Endothelial cell of umbilical vein (primary cell): Measurements from ENCODE around the gene GATA2. TPM values are rescaled to one million over a fixed set of nuclear protein-coding genes. Genes with fewer than 3 reads are reported as not detected.

Experiments used
- BruUV-seq: library from RNA; stranded (reverse); fragments of 400-500 nt; replicated peaks from 2 replicates; lab custom pipeline; 2021; lab: Mats Ljungman, UMichigan
- CTCF ChIA-PET: fragments of 300-600, 350-600 bp; sonication (Branson Sonifier 250); formaldehyde crosslinking; loops from one replicate; lab custom pipeline; 2021; ENCODE audit warnings: antibody characterized with exemption, inconsistent platforms; lab: Charles Lee
- POLR2A ChIA-PET: fragments of 300-600, 350-600 bp; sonication (Branson Sonifier 250); formaldehyde crosslinking; loops from one replicate; lab custom pipeline; 2021; ENCODE audit warnings: antibody characterized with exemption, inconsistent platforms; lab: Charles Lee
- DNase-seq: peaks from one replicate; pipeline ENCODE4 v3.0.0-alpha.2; 2011; ENCODE audit warnings: low read depth, low spot score
- FAIRE-seq: peaks from 2 replicates; lab custom pipeline; 2011; peaks lifted over from hg19 to GRCh38; lab: Jason Lieb, UNC
- H2AFZ ChIP-seq: 2 replicates; pipeline ENCODE4 v1.6.0; 2012; ENCODE audit warnings: low read depth, low read length, control low read depth, inconsistent platforms
- H3K27ac ChIP-seq: 2 replicates; pipeline ENCODE4 v1.5.1; 2011; ENCODE audit warnings: low read depth, mild to moderate bottlenecking, control low read depth, low read length, moderate library complexity; ENCODE audit not compliant: insufficient read depth
- H3K27me3 ChIP-seq, 2 experiments: 2 replicates each; pipeline versions ENCODE4 v1.6.0 to v1.6.1; 2011; ENCODE audit warnings: low read length in 2 of 2, mixed read lengths in 1 of 2; ENCODE audit not compliant: control insufficient read depth in 2 of 2, insufficient read depth in 2 of 2
- H3K36me3 ChIP-seq, 2 experiments: 2 replicates in 1 of 2; 3 replicates in 1 of 2; pipeline ENCODE4 v1.5.1; 2011; ENCODE audit warnings: low read length in 2 of 2, mild to moderate bottlenecking in 1 of 2, moderate library complexity in 1 of 2; ENCODE audit not compliant: control insufficient read depth in 2 of 2, insufficient read depth in 2 of 2; ENCODE audit errors: extremely low read depth in 1 of 2
- H3K4me1 ChIP-seq: 3 replicates; pipeline ENCODE4 v1.5.1; 2011; ENCODE audit warnings: mild to moderate bottlenecking, low read length; ENCODE audit not compliant: control insufficient read depth, insufficient read depth; ENCODE audit errors: extremely low read depth
- H3K4me2 ChIP-seq: 2 replicates; pipeline ENCODE4 v1.6.1; 2011; ENCODE audit warnings: low read length, control low read depth, mixed read lengths; ENCODE audit not compliant: insufficient read depth
- H3K4me3 ChIP-seq, 3 experiments: fragments of 200-600 bp in 1 of 3; sonication (generic), shearing (Covaris generic) in 1 of 3; replicated peaks in 1 of 3; 2 replicates each; pipeline ENCODE4 v1.5.1; 2011 to 2016; ENCODE audit warnings: control low read depth in 3 of 3, low read length in 3 of 3, mild to moderate bottlenecking in 2 of 3, inconsistent platforms in 1 of 3, low read depth in 1 of 3, moderate library complexity in 1 of 3; ENCODE audit not compliant: insufficient read depth in 1 of 3
- H3K79me2 ChIP-seq: 2 replicates; pipeline ENCODE4 v1.6.0; 2012; ENCODE audit warnings: low read length, inconsistent platforms; ENCODE audit not compliant: control insufficient read depth, insufficient read depth
- H3K9ac ChIP-seq: replicated peaks from 2 replicates; pipeline ENCODE3; 2011; ENCODE audit warnings: low read length, control low read depth; ENCODE audit not compliant: insufficient read depth; ENCODE audit errors: extremely low read depth
- H3K9me1 ChIP-seq: replicated peaks from 3 replicates; pipeline ENCODE4 v1.6.0; 2011; ENCODE audit warnings: mild to moderate bottlenecking, low read length; ENCODE audit not compliant: control insufficient read depth, insufficient read depth; ENCODE audit errors: extremely low read depth
- H3K9me3 ChIP-seq: replicated peaks from 2 replicates; pipeline ENCODE4 v1.5.1; 2012; ENCODE audit warnings: low read length, inconsistent platforms; ENCODE audit not compliant: control insufficient read depth, insufficient read depth
- H4K20me1 ChIP-seq: replicated peaks from 2 replicates; pipeline ENCODE3; 2011; ENCODE audit warnings: mild to moderate bottlenecking, low read length; ENCODE audit not compliant: control insufficient read depth, insufficient read depth; ENCODE audit errors: extremely low read depth
- CTCF ChIP-seq, 2 donors: IDR thresholded peaks; 1 replicate in 1 of 2; 2 replicates in 1 of 2; pipeline ENCODE4 v1.5.1; 2011; ENCODE audit warnings: low read length in 2 of 2, mild to moderate bottlenecking in 2 of 2, moderate library complexity in 2 of 2, control low read depth in 1 of 2, inconsistent platforms in 1 of 2, low read depth in 1 of 2; ENCODE audit not compliant: insufficient read depth in 1 of 2; ENCODE audit errors: extremely low read depth in 1 of 2
- EZH2 ChIP-seq: IDR thresholded peaks from 2 replicates; pipeline ENCODE4 v1.6.1; 2012; ENCODE audit warnings: borderline replicate concordance, low read depth, mild to moderate bottlenecking, moderate library complexity, low read length, inconsistent platforms; ENCODE audit not compliant: severe bottlenecking
- FOS ChIP-seq: IDR thresholded peaks from 2 replicates; pipeline ENCODE4 v1.6.1; 2011; ENCODE audit warnings: mild to moderate bottlenecking, low read length, moderate library complexity, borderline replicate concordance; ENCODE audit not compliant: insufficient read depth
- GATA2 ChIP-seq: IDR thresholded peaks from 2 replicates; pipeline ENCODE4 v1.7.0; 2011; ENCODE audit warnings: low read depth, mild to moderate bottlenecking, moderate library complexity, mixed read lengths, low read length; ENCODE audit not compliant: insufficient read length, insufficient read depth
- JUN ChIP-seq: IDR thresholded peaks from 2 replicates; pipeline ENCODE4 v1.6.1; 2011; ENCODE audit warnings: borderline replicate concordance, low read depth; ENCODE audit not compliant: insufficient read length, insufficient read depth
- MYC ChIP-seq: IDR thresholded peaks from one replicate; pipeline ENCODE4 v1.6.1; 2011; ENCODE audit warnings: mild to moderate bottlenecking, low read depth, low read length
- POLR2A ChIP-seq: IDR thresholded peaks from 2 replicates; pipeline ENCODE4 v1.6.1; 2012; ENCODE audit warnings: low read depth, mild to moderate bottlenecking, control low read depth, low read length
- POLR2AphosphoS5 ChIP-seq: IDR thresholded peaks from 2 replicates; pipeline ENCODE4 v1.6.1; 2012; ENCODE audit warnings: low read depth, mild to moderate bottlenecking, control low read depth, low read length, moderate library complexity; ENCODE audit not compliant: insufficient read depth
- dilution Hi-C: fragments of 300-500 bp; cut with MboI; formaldehyde crosslinking; loops from one replicate; pipeline ENCODE4 v1.15.0; 2019; ENCODE audit warnings: low sequenced_read_pairs; ENCODE audit not compliant: extremely low pct_ligation_motif_present
- intact Hi-C: fragments of 100-400 bp; cut with micrococcal nuclease; formaldehyde crosslinking; loops from one replicate; pipeline ENCODE4 v1.10.0; 2022
- polyA plus RNA-seq, 4 experiments: library from polyadenylated mRNA; depleted of rRNA in 3 of 4; stranded (reverse) in 3 of 4; unstranded in 1 of 4; fragments of >200 nt; gene quantifications; 2 replicates each; pipeline versions ENCODE4 v1.2.1 to v1.2.3, GENCODE V29; 2011 to 2012; ENCODE audit warnings: missing spikeins in 1 of 4
- total RNA-seq: library from RNA; stranded (reverse); gene quantifications from 2 replicates; pipeline ENCODE4 v1.2.3, GENCODE V29; 2021
- TF ChIP-seq, protein P1 (sequence below): IDR thresholded peaks from 2 replicates; pipeline ENCODE4 v1.6.1; 2011; ENCODE audit not compliant: insufficient read depth, insufficient read length

GATA2 gene
- total and polyA plus RNA-seq, 2 donors (not counting 3 experiments of a cell fraction or from before 2014, with no cell fraction given), result 28.8 to 62.2 TPM

DNA sequence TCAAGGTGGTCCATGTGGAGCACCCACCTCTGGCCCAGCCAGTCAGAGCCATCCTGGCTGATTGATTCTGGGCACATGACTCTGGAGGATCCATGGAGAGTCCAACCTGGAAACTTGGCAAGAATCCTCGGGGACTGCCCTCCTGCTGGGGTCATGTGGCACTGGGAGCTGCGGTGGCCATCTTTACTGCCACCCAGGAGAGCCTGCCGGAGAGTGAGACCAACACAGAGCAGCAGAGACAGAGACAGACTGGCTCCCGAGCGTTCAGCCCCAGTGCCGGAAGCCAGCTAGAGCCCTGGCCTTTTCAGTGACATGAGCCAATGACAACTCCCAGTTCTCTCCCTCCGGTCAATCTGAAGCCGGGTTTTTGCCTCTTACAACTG lies 11.5 kb upstream of the GATA2 start:
- dilution Hi-C loops (no loop called here), intact Hi-C loops (no loop called here)
- Histone ChIP-seq H3K9me1 (no peaks in the 10 kb centered on the region), H3K27ac (no peak overlapping the region), H3K36me3 (no peaks in the 10 kb centered on the region), H3K79me2 (no peaks in the 10 kb centered on the region), H3K4me3 (no peak overlapping the region), H3K9me3 (no peaks in the 10 kb centered on the region), H3K4me2 (no peak overlapping the region), H3K4me1 (no peaks in the 10 kb centered on the region), H3K9ac (no peak overlapping the region), H3K27me3 (peaks cover 0 to 5% of the 10 kb centered on the region in 2 experiments), H2AFZ (no peak overlapping the region), H4K20me1 (no peaks in the 10 kb centered on the region)
- ChIA-PET POLR2A (no interaction called here), CTCF (interaction anchor here (0.7 kb wide), 1 partner anchor 46 kb away, joined by 3 read pairs; no protein-coding TSS in a partner anchor)
- no peak for TF ChIP-seq POLR2AphosphoS5
- no peak for TF ChIP-seq CTCF (IDR thresholded peaks at IDR 0.05; ENCODE audit: extremely low read depth in 1 of 2, insufficient read depth in 1 of 2, low read depth in 1 of 2, low read length in 2 of 2)
- TF ChIP-seq GATA2, result no peak
- no peak for TF ChIP-seq FOS
- no peak for TF ChIP-seq MYC
- TF ChIP-seq JUN, result no peak
- no peak for TF ChIP-seq POLR2A
- TF ChIP-seq, protein P1, sequence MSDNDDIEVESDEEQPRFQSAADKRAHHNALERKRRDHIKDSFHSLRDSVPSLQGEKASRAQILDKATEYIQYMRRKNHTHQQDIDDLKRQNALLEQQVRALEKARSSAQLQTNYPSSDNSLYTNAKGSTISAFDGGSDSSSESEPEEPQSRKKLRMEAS, result no peak
- no peak for TF ChIP-seq EZH2
- no peak for DNase-seq
- BruUV-seq, result no TSS peak
- FAIRE-seq, result no peak
